ENCODE results near the gene ZFAND6.
"Not testable (repeated sequence)": the region's sequence is repeated elsewhere in the genome, so short reads cannot be mapped to it uniquely, and the experiment has no call there.

ZFAND6 gene

GRCh38 chr15:80099241-80099640 is 39.8 kb downstream of the ZFAND6 start:
- DNase-seq (ENCODE audit: low spot score) = no peak

- DNase-seq (ENCODE audit: low spot score) = not testable (repeated sequence)
Observed at GRCh38 chr15:80099662-80100061, 40.2 kb downstream of the ZFAND6 start.

- DNase-seq (ENCODE audit: low spot score) = no peak
Observed at GRCh38 chr15:80100247-80100646, 40.8 kb downstream of the ZFAND6 start.

- no peak for DNase-seq (ENCODE audit: low spot score)
Observed at GRCh38 chr15:80105193-80105592, 45.7 kb downstream of the ZFAND6 start.

GRCh38 chr15:80105595-80105994 is 46.1 kb downstream of the ZFAND6 start:
- no peak for DNase-seq (ENCODE audit: low spot score)

GRCh38 chr15:80106051-80106450 is 46.6 kb downstream of the ZFAND6 start:
- DNase-seq (ENCODE audit: low spot score) = peak; percentile 15

GRCh38 chr15:80107204-80107603 is 47.7 kb downstream of the ZFAND6 start:
- no peak for DNase-seq (ENCODE audit: low spot score)

GRCh38 chr15:80107774-80108173 is 48.3 kb downstream of the ZFAND6 start:
- DNase-seq (ENCODE audit: low spot score) = no peak

- no peak for DNase-seq (ENCODE audit: low spot score)
Observed at GRCh38 chr15:80109388-80109787, 49.9 kb downstream of the ZFAND6 start.

GRCh38 chr15:80110920-80111319 is 51.4 kb downstream of the ZFAND6 start:
- no peak for DNase-seq (ENCODE audit: low spot score)

GRCh38 chr15:80114114-80114513 is 54.6 kb downstream of the ZFAND6 start:
- no peak for DNase-seq (ENCODE audit: low spot score)

GRCh38 chr15:80115021-80115420 is 55.5 kb downstream of the ZFAND6 start:
- no peak for DNase-seq (ENCODE audit: low spot score)

GRCh38 chr15:80118956-80119355 is 59.5 kb downstream of the ZFAND6 start:
- no peak for DNase-seq (ENCODE audit: low spot score)

- no peak for DNase-seq (ENCODE audit: low spot score)
Observed at GRCh38 chr15:80120636-80121035, 61.2 kb downstream of the ZFAND6 start.

- no peak for DNase-seq (ENCODE audit: low spot score)
Observed at GRCh38 chr15:80121546-80121945, 62.1 kb downstream of the ZFAND6 start.

GRCh38 chr15:80123034-80123433 is 63.6 kb downstream of the ZFAND6 start:
- no peak for DNase-seq (ENCODE audit: low spot score)

GRCh38 chr15:80127253-80127652 is 67.8 kb downstream of the ZFAND6 start:
- not testable (repeated sequence) for DNase-seq (ENCODE audit: low spot score)

- no peak for DNase-seq (ENCODE audit: low spot score)
Observed at GRCh38 chr15:80127911-80128310, 68.4 kb downstream of the ZFAND6 start.

GRCh38 chr15:80132382-80132781 is 72.9 kb downstream of the ZFAND6 start:
- DNase-seq (ENCODE audit: low spot score) = no peak

- no peak for DNase-seq (ENCODE audit: low spot score)
Observed at GRCh38 chr15:80136854-80137253, 77.4 kb downstream of the ZFAND6 start.

GRCh38 chr15:80138961-80139360 is 79.5 kb downstream of the ZFAND6 start:
- no peak for DNase-seq (ENCODE audit: low spot score)

- no peak for DNase-seq (ENCODE audit: low spot score)
Observed at GRCh38 chr15:80140909-80141308, 81.4 kb downstream of the ZFAND6 start.

GRCh38 chr15:80141916-80142598 is 82.6 kb downstream of the ZFAND6 start:
- no peak for DNase-seq (ENCODE audit: low spot score)

- DNase-seq (ENCODE audit: low spot score) = no peak
Observed at GRCh38 chr15:80142646-80143045, 83.2 kb downstream of the ZFAND6 start.
